Measurements from ENCODE around the gene PLEKHH1. TPM values are rescaled to one million over a fixed set of nuclear protein-coding genes. Genes with fewer than 3 reads are reported as not detected.

The PLEKHH1 gene
- total RNA-seq, 2 donors from 2014 or later, result 0.17 to 4.9 TPM

GRCh38 chr14:67573228-67574010, 40.3 kb downstream of the PLEKHH1 start:
- H3K27ac Mint-ChIP-seq, result peak overlapping the region; percentile 64
- no peak for ATAC-seq (replicated peaks)

GRCh38 chr14:67574156-67574555, 41.1 kb downstream of the PLEKHH1 start:
- Mint-ChIP-seq H3K27me3 (no peaks in the 10 kb centered on the region), H3K27ac (no peak overlapping the region), H3K36me3 (ENCODE audit: low read depth) (no peaks in the 10 kb centered on the region), H3K9me3 (no peaks in the 10 kb centered on the region), H3K4me1 (no peaks in the 10 kb centered on the region), H3K4me3 (no peak overlapping the region)
- no peak for ATAC-seq (replicated peaks)

More at GRCh38 chr14:67573228-67574010, 40.3 kb downstream of the PLEKHH1 start:
- H3K4me3 Mint-ChIP-seq, result no peak overlapping the region
- H3K36me3 Mint-ChIP-seq (ENCODE audit: low read depth), result no peaks in the 10 kb centered on the region
- no peaks in the 10 kb centered on the region for H3K4me1 Mint-ChIP-seq
- no peaks in the 10 kb centered on the region for H3K27me3 Mint-ChIP-seq
- no peaks in the 10 kb centered on the region for H3K9me3 Mint-ChIP-seq

- no peaks in the 10 kb centered on the region for H3K36me3 Mint-ChIP-seq (ENCODE audit: low read depth)
- ATAC-seq (replicated peaks), result no peak
- H3K9me3 Mint-ChIP-seq, result no peaks in the 10 kb centered on the region
- H3K27me3 Mint-ChIP-seq, result no peaks in the 10 kb centered on the region
- no peaks in the 10 kb centered on the region for H3K4me1 Mint-ChIP-seq
- no peak overlapping the region for H3K27ac Mint-ChIP-seq
- no peak overlapping the region for H3K4me3 Mint-ChIP-seq
These were observed 41.7 kb downstream of the PLEKHH1 start for GRCh38 chr14:67574806-67575205.

- no peaks in the 10 kb centered on the region for H3K4me1 Mint-ChIP-seq
- no peak for ATAC-seq (replicated peaks)
- H3K9me3 Mint-ChIP-seq, result no peaks in the 10 kb centered on the region
- H3K36me3 Mint-ChIP-seq (ENCODE audit: low read depth), result no peaks in the 10 kb centered on the region
- no peak overlapping the region for H3K27ac Mint-ChIP-seq
- H3K4me3 Mint-ChIP-seq, result no peak overlapping the region
- no peaks in the 10 kb centered on the region for H3K27me3 Mint-ChIP-seq
These were observed 42.6 kb downstream of the PLEKHH1 start for GRCh38 chr14:67575684-67576083.

GRCh38 chr14:67576216-67576955, 43.3 kb downstream of the PLEKHH1 start:
- no peak overlapping the region for H3K4me3 Mint-ChIP-seq

GRCh38 chr14:67577181-67577808, 44.2 kb downstream of the PLEKHH1 start:
- H3K4me1 Mint-ChIP-seq, result no peaks in the 10 kb centered on the region
- no peaks in the 10 kb centered on the region for H3K9me3 Mint-ChIP-seq
- no peak for ATAC-seq (replicated peaks)
- H3K4me3 Mint-ChIP-seq, result no peak overlapping the region
- H3K27ac Mint-ChIP-seq, result no peak overlapping the region
- no peaks in the 10 kb centered on the region for H3K27me3 Mint-ChIP-seq
- no peaks in the 10 kb centered on the region for H3K36me3 Mint-ChIP-seq (ENCODE audit: low read depth)

More at GRCh38 chr14:67576216-67576955, 43.3 kb downstream of the PLEKHH1 start:
- H3K27ac Mint-ChIP-seq, result no peak overlapping the region
- no peaks in the 10 kb centered on the region for H3K4me1 Mint-ChIP-seq
- no peaks in the 10 kb centered on the region for H3K9me3 Mint-ChIP-seq
- ATAC-seq (replicated peaks), result no peak
- no peaks in the 10 kb centered on the region for H3K36me3 Mint-ChIP-seq (ENCODE audit: low read depth)
- no peaks in the 10 kb centered on the region for H3K27me3 Mint-ChIP-seq

- no peaks in the 10 kb centered on the region for H3K4me1 Mint-ChIP-seq
- no peak overlapping the region for H3K4me3 Mint-ChIP-seq
- no peaks in the 10 kb centered on the region for H3K36me3 Mint-ChIP-seq (ENCODE audit: low read depth)
- H3K9me3 Mint-ChIP-seq, result no peaks in the 10 kb centered on the region
- H3K27me3 Mint-ChIP-seq, result no peaks in the 10 kb centered on the region
- no peak overlapping the region for H3K27ac Mint-ChIP-seq
- no peak for ATAC-seq (replicated peaks)
These were observed 45.0 kb downstream of the PLEKHH1 start for GRCh38 chr14:67577909-67578749.

GRCh38 chr14:67579040-67579439, 46.0 kb downstream of the PLEKHH1 start:
- Mint-ChIP-seq H3K36me3 (ENCODE audit: low read depth) (no peaks in the 10 kb centered on the region), H3K27ac (no peak overlapping the region), H3K27me3 (no peaks in the 10 kb centered on the region), H3K4me3 (no peak overlapping the region), H3K4me1 (no peaks in the 10 kb centered on the region), H3K9me3 (no peaks in the 10 kb centered on the region)
- no peak for ATAC-seq (replicated peaks)

- Mint-ChIP-seq H3K4me3 (no peak overlapping the region), H3K9me3 (no peaks in the 10 kb centered on the region), H3K36me3 (ENCODE audit: low read depth) (no peaks in the 10 kb centered on the region), H3K27ac (no peak overlapping the region), H3K27me3 (no peaks in the 10 kb centered on the region), H3K4me1 (no peaks in the 10 kb centered on the region)
- no peak for ATAC-seq (replicated peaks)
These were observed 46.5 kb downstream of the PLEKHH1 start for GRCh38 chr14:67579636-67580035.

GRCh38 chr14:67580336-67581171, 47.5 kb downstream of the PLEKHH1 start:
- Mint-ChIP-seq H3K27me3 (no peaks in the 10 kb centered on the region), H3K4me3 (no peak overlapping the region), H3K4me1 (no peaks in the 10 kb centered on the region), H3K9me3 (no peaks in the 10 kb centered on the region), H3K36me3 (ENCODE audit: low read depth) (no peaks in the 10 kb centered on the region), H3K27ac (no peak overlapping the region)
- ATAC-seq (replicated peaks), result no peak

- ATAC-seq (replicated peaks), result no peak
- no peaks in the 10 kb centered on the region for H3K27me3 Mint-ChIP-seq
- no peak overlapping the region for H3K27ac Mint-ChIP-seq
- no peaks in the 10 kb centered on the region for H3K4me1 Mint-ChIP-seq
- no peaks in the 10 kb centered on the region for H3K9me3 Mint-ChIP-seq
- H3K36me3 Mint-ChIP-seq (ENCODE audit: low read depth), result no peaks in the 10 kb centered on the region
- H3K4me3 Mint-ChIP-seq, result no peak overlapping the region
These were observed 48.6 kb downstream of the PLEKHH1 start for GRCh38 chr14:67581643-67582042.

GRCh38 chr14:67582061-67582460, 49.0 kb downstream of the PLEKHH1 start:
- Mint-ChIP-seq H3K36me3 (ENCODE audit: low read depth) (no peaks in the 10 kb centered on the region), H3K27me3 (no peaks in the 10 kb centered on the region), H3K9me3 (no peaks in the 10 kb centered on the region), H3K27ac (no peak overlapping the region), H3K4me3 (no peak overlapping the region), H3K4me1 (no peaks in the 10 kb centered on the region)
- no peak for ATAC-seq (replicated peaks)
